HG03025 (cell line): ENCODE results near the gene ARL15.
"Not testable (repeated sequence)": the region's sequence is repeated elsewhere in the genome, so short reads cannot be mapped to it uniquely, and the experiment has no call there.

ENCODE experiments used
- ATAC-seq: cut with Tn5 transposase; IDR thresholded peaks from one replicate; pipeline ENCODE4 v1.9.1; 2021; ENCODE audit warnings: mild to moderate bottlenecking, moderate library complexity; ENCODE audit not compliant: unreplicated experiment, low FRiP score

ARL15 gene

GRCh38 chr5:54002779-54003178, 307.6 kb downstream of the ARL15 start:
- ATAC-seq, result no peak

- ATAC-seq, result no peak
Observed at GRCh38 chr5:54001976-54002775, 308.2 kb downstream of the ARL15 start.

- no peak for ATAC-seq
Observed at GRCh38 chr5:54000011-54000410, 310.4 kb downstream of the ARL15 start.

GRCh38 chr5:53997736-53998627, 312.4 kb downstream of the ARL15 start:
- ATAC-seq, result no peak

GRCh38 chr5:53996008-53996407, 314.4 kb downstream of the ARL15 start:
- ATAC-seq, result no peak

- no peak for ATAC-seq
Observed at GRCh38 chr5:53994148-53994547, 316.2 kb downstream of the ARL15 start.

GRCh38 chr5:53991942-53992341, 318.4 kb downstream of the ARL15 start:
- ATAC-seq, result no peak

- no peak for ATAC-seq
Observed at GRCh38 chr5:53987101-53987500, 323.3 kb downstream of the ARL15 start.

- ATAC-seq, result no peak
Observed at GRCh38 chr5:53985796-53986195, 324.6 kb downstream of the ARL15 start.

GRCh38 chr5:53984971-53985370, 325.4 kb downstream of the ARL15 start:
- ATAC-seq, result no peak

GRCh38 chr5:53983568-53984460, 326.6 kb downstream of the ARL15 start:
- no peak for ATAC-seq

GRCh38 chr5:53982319-53982718, 328.1 kb downstream of the ARL15 start:
- ATAC-seq, result not testable (repeated sequence)

GRCh38 chr5:53980061-53980460, 330.3 kb downstream of the ARL15 start:
- no peak for ATAC-seq

GRCh38 chr5:53974021-53974420, 336.4 kb downstream of the ARL15 start:
- no peak for ATAC-seq

- no peak for ATAC-seq
Observed at GRCh38 chr5:53972314-53972713, 338.1 kb downstream of the ARL15 start.

- ATAC-seq, result no peak
Observed at GRCh38 chr5:53971551-53971950, 338.8 kb downstream of the ARL15 start.

- no peak for ATAC-seq
Observed at GRCh38 chr5:53971131-53971530, 339.2 kb downstream of the ARL15 start.

GRCh38 chr5:53970475-53970874, 339.9 kb downstream of the ARL15 start:
- no peak for ATAC-seq

- no peak for ATAC-seq
Observed at GRCh38 chr5:53969176-53969730, 341.1 kb downstream of the ARL15 start.

- ATAC-seq, result no peak
Observed at GRCh38 chr5:53965459-53965858, 344.9 kb downstream of the ARL15 start.
